Activated CD4-positive, alpha-beta T cell treated with anti-CD3 and anti-CD28 coated beads for 36 hours (primary cell): ENCODE results near the gene POT1. TPM values are rescaled to one million over a fixed set of nuclear protein-coding genes. Genes with fewer than 3 reads are reported as not detected.

Source experiments
- ATAC-seq: fragments of 200-7000 bp; cut with Tn5 transposase; one replicate; pipeline ENCODE4 v1.10.0; 2021; ENCODE audit warnings: mild to moderate bottlenecking, moderate library complexity
- CTCF ChIA-PET: fragments of 350-600 bp; sonication (Branson Sonifier 250); formaldehyde crosslinking; loops from one replicate; lab custom pipeline; 2021; ENCODE audit warnings: antibody characterized with exemption; lab: Charles Lee
- POLR2A ChIA-PET: fragments of 350-600 bp; sonication (Branson Sonifier 250); formaldehyde crosslinking; loops from one replicate; lab custom pipeline; 2021; ENCODE audit warnings: antibody characterized with exemption, inconsistent platforms; lab: Charles Lee
- DNase-seq: peaks from one replicate; pipeline ENCODE4 v3.0.0-alpha.2; 2020
- H3K27ac Mint-ChIP-seq: one replicate; pipeline ENCODE4 v1.8.0; 2021; ENCODE audit warnings: mixed read lengths
- H3K27me3 Mint-ChIP-seq: one replicate; pipeline ENCODE4 v1.8.0; 2021; ENCODE audit warnings: mixed read lengths
- H3K36me3 Mint-ChIP-seq: one replicate; pipeline ENCODE4 v1.8.0; 2021; ENCODE audit warnings: low read depth, mixed read lengths
- H3K4me1 Mint-ChIP-seq: one replicate; pipeline ENCODE4 v1.8.0; 2021; ENCODE audit warnings: mixed read lengths
- H3K4me3 Mint-ChIP-seq: one replicate; pipeline ENCODE4 v1.8.0; 2021; ENCODE audit warnings: mild to moderate bottlenecking, moderate library complexity, mixed read lengths
- H3K9me3 Mint-ChIP-seq: one replicate; pipeline ENCODE4 v1.8.0; 2021; ENCODE audit warnings: low read depth, mixed read lengths
- intact Hi-C, 2 experiments: fragments of 100-400 bp; cut with DNase I in 1 of 2; cut with micrococcal nuclease in 1 of 2; formaldehyde crosslinking; loops; one replicate each; pipeline versions ENCODE4 v1.14.2 to v1.15.1; 2022 to 2024; cut with DNase I, micrococcal nuclease
- total RNA-seq, 2 experiments: library from RNA; stranded (reverse); gene quantifications; one replicate each; pipeline ENCODE4 v1.2.3, GENCODE V29; 2021

The POT1 gene
- total RNA-seq, 2 experiments from 2014 or later = 33.9 to 51.3 TPM

- ChIA-PET POLR2A (no interaction called here), CTCF (no interaction called here)
- Mint-ChIP-seq H3K4me1 (no peaks in the 10 kb centered on the region), H3K9me3 (no peaks in the 10 kb centered on the region), H3K4me3 (no peak overlapping the region), H3K27me3 (peaks cover 8% of the 10 kb centered on the region), H3K36me3 (no peaks in the 10 kb centered on the region), H3K27ac (no peak overlapping the region)
- intact Hi-C loops = loop anchor here in 1 of 2 experiments (10.0 kb wide), 1 partner anchor 617 kb away; no protein-coding TSS in a partner anchor
- ATAC-seq (no peak), DNase-seq (no peak)
Measured at GRCh38 chr7:124781418-124781817, 148.2 kb downstream of the POT1 start.

GRCh38 chr7:124780608-124781007 is 149.0 kb downstream of the POT1 start:
- intact Hi-C loops = loop anchor here in 1 of 2 experiments (10.0 kb wide), 1 partner anchor 616 kb away; no protein-coding TSS in a partner anchor
- ChIA-PET CTCF (no interaction called here), POLR2A (no interaction called here)
- DNase-seq = no peak
- no peaks in the 10 kb centered on the region for H3K36me3 Mint-ChIP-seq
- ATAC-seq = no peak
- H3K9me3 Mint-ChIP-seq = no peaks in the 10 kb centered on the region
- no peak overlapping the region for H3K27ac Mint-ChIP-seq
- peaks cover 6% of the 10 kb centered on the region for H3K27me3 Mint-ChIP-seq
- no peaks in the 10 kb centered on the region for H3K4me1 Mint-ChIP-seq
- H3K4me3 Mint-ChIP-seq = no peak overlapping the region

DNA sequence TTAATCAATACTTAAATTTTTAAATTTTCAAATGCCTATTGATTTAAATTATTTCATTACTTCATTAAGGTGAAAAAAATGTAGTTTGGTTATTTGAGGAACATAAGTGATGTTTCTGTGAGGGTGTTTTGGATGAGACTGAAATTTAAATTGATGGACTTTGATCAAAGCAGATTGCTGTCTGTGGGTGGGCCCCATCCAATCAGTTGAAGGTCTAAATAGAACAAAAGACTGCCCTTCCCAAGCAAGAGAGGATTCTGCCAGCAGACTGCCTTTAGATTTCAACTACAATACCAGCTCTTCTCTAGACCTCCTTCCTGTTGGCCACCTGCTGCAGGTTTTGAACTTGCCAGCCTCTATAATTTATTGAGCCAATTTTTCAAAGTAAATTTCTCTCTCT is 149.6 kb downstream of the POT1 start:
- Mint-ChIP-seq H3K27ac (no peak overlapping the region), H3K36me3 (no peaks in the 10 kb centered on the region), H3K4me3 (no peak overlapping the region), H3K4me1 (no peaks in the 10 kb centered on the region), H3K27me3 (peaks cover 8% of the 10 kb centered on the region), H3K9me3 (no peaks in the 10 kb centered on the region)
- ChIA-PET CTCF (no interaction called here), POLR2A (no interaction called here)
- intact Hi-C loops = loop anchor here in 1 of 2 experiments (10.0 kb wide), 1 partner anchor 615 kb away; no protein-coding TSS in a partner anchor
- DNase-seq = no peak
- no peak for ATAC-seq

- Mint-ChIP-seq H3K27me3 (peaks cover 8% of the 10 kb centered on the region), H3K36me3 (no peaks in the 10 kb centered on the region), H3K4me3 (no peak overlapping the region), H3K9me3 (no peaks in the 10 kb centered on the region), H3K27ac (no peak overlapping the region), H3K4me1 (no peaks in the 10 kb centered on the region)
- ChIA-PET CTCF (no interaction called here), POLR2A (no interaction called here)
- no peak for ATAC-seq
- no peak for DNase-seq
- intact Hi-C loops = loop anchor here in 1 of 2 experiments (10.0 kb wide), 1 partner anchor 615 kb away; no protein-coding TSS in a partner anchor
Measured at GRCh38 chr7:124779620-124780019, 150.0 kb downstream of the POT1 start.

- Mint-ChIP-seq H3K27ac (no peak overlapping the region), H3K36me3 (no peaks in the 10 kb centered on the region), H3K27me3 (peaks cover 8% of the 10 kb centered on the region), H3K4me3 (no peak overlapping the region), H3K4me1 (no peaks in the 10 kb centered on the region), H3K9me3 (no peaks in the 10 kb centered on the region)
- intact Hi-C loops = no loop called here
- ATAC-seq = no peak
- no peak for DNase-seq
- ChIA-PET CTCF (no interaction called here), POLR2A (no interaction called here)
Measured at GRCh38 chr7:124779194-124779593, 150.4 kb downstream of the POT1 start.

DNA sequence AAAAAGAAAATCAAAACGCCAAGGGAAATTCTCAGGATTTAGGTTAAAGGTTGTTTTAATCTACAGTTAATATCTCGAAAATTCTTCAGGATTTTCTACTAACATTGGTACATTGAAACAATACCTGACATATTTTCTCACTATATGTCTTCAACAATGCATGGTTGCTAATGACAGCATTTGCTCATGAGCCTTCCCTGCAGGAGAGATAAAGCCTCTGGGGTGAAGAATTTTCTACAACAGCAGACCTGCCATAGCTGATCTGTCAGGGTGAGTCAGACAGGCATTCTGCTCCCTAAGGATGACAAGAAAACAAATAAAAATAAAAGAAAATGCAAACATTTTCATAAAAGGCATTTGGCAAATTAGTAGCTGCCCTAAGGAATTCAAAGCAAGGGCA is 152.4 kb downstream of the POT1 start:
- H3K4me3 Mint-ChIP-seq = no peak overlapping the region
- intact Hi-C loops = no loop called here
- POLR2A ChIA-PET = no interaction called here

GRCh38 chr7:124776153-124776552 is 153.5 kb downstream of the POT1 start:
- ATAC-seq = no peak

More for the DNA sequence above, 152.4 kb downstream of the POT1 start:
- Mint-ChIP-seq H3K27ac (no peak overlapping the region), H3K27me3 (peaks cover 20% of the 10 kb centered on the region), H3K4me1 (no peaks in the 10 kb centered on the region), H3K36me3 (no peaks in the 10 kb centered on the region), H3K9me3 (no peaks in the 10 kb centered on the region)
- CTCF ChIA-PET = interaction anchor here (0.6 kb wide), 1 partner anchor 693 kb away, joined by 5 read pairs; no protein-coding TSS in a partner anchor
- no peak for ATAC-seq
- DNase-seq = no peak

DNA sequence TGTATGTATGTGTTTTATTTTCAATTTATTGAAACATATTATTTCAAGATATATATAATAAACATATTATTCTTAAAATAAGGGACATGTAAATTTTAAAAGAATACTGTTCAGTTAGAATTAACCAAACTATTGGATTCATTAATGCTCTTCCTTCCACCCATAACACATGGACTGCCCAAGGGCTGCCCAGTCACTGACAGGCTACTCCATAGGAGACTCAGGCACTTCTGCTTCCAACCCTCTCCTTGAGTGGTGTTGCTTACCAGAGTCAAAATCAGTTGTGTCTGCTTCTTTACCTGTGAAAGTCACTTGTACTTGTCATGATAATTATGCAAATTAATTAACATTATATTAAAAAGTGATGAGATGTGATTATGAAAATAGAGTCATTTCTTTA is 154.2 kb downstream of the POT1 start:
- H3K9me3 Mint-ChIP-seq = no peaks in the 10 kb centered on the region
- no peak overlapping the region for H3K27ac Mint-ChIP-seq
- POLR2A ChIA-PET = no interaction called here
- CTCF ChIA-PET = no interaction called here
- H3K4me1 Mint-ChIP-seq = no peaks in the 10 kb centered on the region
- no peaks in the 10 kb centered on the region for H3K36me3 Mint-ChIP-seq
- intact Hi-C loops = no loop called here
- DNase-seq = no peak
- ATAC-seq = no peak
- no peak overlapping the region for H3K4me3 Mint-ChIP-seq
- peaks cover 30% of the 10 kb centered on the region for H3K27me3 Mint-ChIP-seq

More at GRCh38 chr7:124776153-124776552, 153.5 kb downstream of the POT1 start:
- Mint-ChIP-seq H3K4me1 (no peaks in the 10 kb centered on the region), H3K4me3 (no peak overlapping the region), H3K36me3 (no peaks in the 10 kb centered on the region), H3K27me3 (peaks cover 28% of the 10 kb centered on the region), H3K27ac (no peak overlapping the region), H3K9me3 (no peaks in the 10 kb centered on the region)
- ChIA-PET POLR2A (no interaction called here), CTCF (no interaction called here)
- intact Hi-C loops = no loop called here
- DNase-seq = no peak

- no peaks in the 10 kb centered on the region for H3K36me3 Mint-ChIP-seq
- CTCF ChIA-PET = no interaction called here
- no peak overlapping the region for H3K27ac Mint-ChIP-seq
- DNase-seq (no peak), ATAC-seq (no peak)
- H3K9me3 Mint-ChIP-seq = no peaks in the 10 kb centered on the region
- H3K27me3 Mint-ChIP-seq = peaks cover 27% of the 10 kb centered on the region
- POLR2A ChIA-PET = no interaction called here
- H3K4me3 Mint-ChIP-seq = no peak overlapping the region
- intact Hi-C loops = no loop called here
- no peaks in the 10 kb centered on the region for H3K4me1 Mint-ChIP-seq
Measured at GRCh38 chr7:124773938-124774337, 155.7 kb downstream of the POT1 start.

DNA sequence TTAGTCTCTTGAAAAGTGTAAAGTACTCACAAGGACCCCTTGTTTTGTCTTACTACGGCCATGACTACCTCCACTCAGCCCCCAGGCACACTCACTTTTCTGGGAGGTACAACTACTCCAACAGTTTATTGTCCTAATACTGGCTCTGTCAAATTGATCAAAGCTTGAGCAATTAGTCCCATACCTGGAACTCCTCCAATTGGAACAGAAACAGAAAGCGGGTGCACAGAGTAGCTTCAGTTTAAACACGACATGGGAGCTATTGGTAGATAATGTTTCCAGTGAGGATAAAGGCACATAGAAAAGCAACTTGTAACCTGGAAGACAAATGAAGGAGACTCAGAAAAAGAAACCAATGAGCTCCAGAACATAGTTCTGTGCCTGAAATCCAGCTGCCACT is 156.3 kb downstream of the POT1 start:
- Mint-ChIP-seq H3K9me3 (no peaks in the 10 kb centered on the region), H3K4me1 (no peaks in the 10 kb centered on the region), H3K36me3 (no peaks in the 10 kb centered on the region), H3K27me3 (peaks cover 28% of the 10 kb centered on the region), H3K4me3 (no peak overlapping the region), H3K27ac (no peak overlapping the region)
- no peak for DNase-seq
- POLR2A ChIA-PET = no interaction called here
- CTCF ChIA-PET = no interaction called here
- ATAC-seq = no peak
- intact Hi-C loops = no loop called here
